Measurements from ENCODE around the gene DHX16. TPM values are rescaled to one million over a fixed set of nuclear protein-coding genes. Genes with fewer than 3 reads are reported as not detected.

The DHX16 gene
- total RNA-seq, 1 experiment from 2014 or later, result 43.2 TPM

- DNase-seq (ENCODE audit: low spot score), result no peak
Observed at GRCh38 chr6:30696432-30696831, 23.6 kb upstream of the DHX16 start.

- peak; percentile 44 for DNase-seq (ENCODE audit: low spot score)
Observed at GRCh38 chr6:30691208-30691847, 18.5 kb upstream of the DHX16 start.

GRCh38 chr6:30690403-30691207 lies 17.8 kb upstream of the DHX16 start, which contains the start of gene NRM:
TSS of gene NRM (minus strand) at chr6:30690984. CDS start at chr6:30690974, 10 bp downstream.
- peak; percentile 88 for DNase-seq (ENCODE audit: low spot score)

DNA sequence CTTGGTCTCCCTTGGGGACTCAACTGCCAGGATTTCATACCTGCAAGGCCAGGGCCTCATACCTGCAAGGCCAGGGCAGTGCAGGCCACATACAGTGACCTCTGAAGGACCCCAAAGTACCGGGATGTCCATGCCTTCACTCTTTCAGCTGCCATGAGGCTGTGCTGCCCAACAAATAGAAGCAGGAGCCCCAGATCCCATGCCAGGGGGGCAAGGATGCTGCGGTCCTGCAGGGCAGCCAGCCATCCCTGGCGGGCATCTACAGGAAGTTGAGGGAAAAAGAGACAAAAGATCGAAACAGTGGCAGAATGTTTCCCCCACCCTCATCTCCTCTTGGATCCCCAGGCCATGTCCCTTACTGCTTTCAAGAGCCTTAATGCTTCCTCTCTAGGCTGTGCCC lies 17.2 kb upstream of the DHX16 start:
- no peak for DNase-seq (ENCODE audit: low spot score)

- no peak for DNase-seq (ENCODE audit: low spot score)
Observed at GRCh38 chr6:30689022-30689865, 16.4 kb upstream of the DHX16 start.

DNA sequence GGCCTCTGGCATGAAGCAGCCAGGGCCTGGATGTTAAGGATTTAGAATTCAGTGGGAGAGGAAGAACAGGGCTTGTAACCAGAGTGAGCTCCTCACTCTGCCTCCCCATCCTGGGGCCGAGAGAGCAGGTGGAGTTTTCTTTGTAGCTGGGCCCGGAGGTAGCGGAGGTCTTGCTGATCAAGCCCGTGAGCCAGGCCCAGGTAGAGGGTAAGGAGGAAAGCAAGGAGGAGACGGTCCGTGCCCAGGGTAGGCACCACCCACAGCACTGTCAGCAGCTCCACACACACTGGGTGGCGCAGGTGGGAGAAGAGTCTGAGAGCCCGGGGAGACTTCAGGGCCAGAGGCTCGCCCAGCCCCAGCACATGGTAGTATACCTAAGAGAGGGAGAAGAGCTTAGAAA lies 15.8 kb upstream of the DHX16 start:
- DNase-seq (ENCODE audit: low spot score), result no peak

GRCh38 chr6:30687659-30688431 lies 15.0 kb upstream of the DHX16 start:
- DNase-seq (ENCODE audit: low spot score), result no peak

- peak; percentile 66 for DNase-seq (ENCODE audit: low spot score)
Observed at GRCh38 chr6:30686908-30687658, 14.3 kb upstream of the DHX16 start.

DNA sequence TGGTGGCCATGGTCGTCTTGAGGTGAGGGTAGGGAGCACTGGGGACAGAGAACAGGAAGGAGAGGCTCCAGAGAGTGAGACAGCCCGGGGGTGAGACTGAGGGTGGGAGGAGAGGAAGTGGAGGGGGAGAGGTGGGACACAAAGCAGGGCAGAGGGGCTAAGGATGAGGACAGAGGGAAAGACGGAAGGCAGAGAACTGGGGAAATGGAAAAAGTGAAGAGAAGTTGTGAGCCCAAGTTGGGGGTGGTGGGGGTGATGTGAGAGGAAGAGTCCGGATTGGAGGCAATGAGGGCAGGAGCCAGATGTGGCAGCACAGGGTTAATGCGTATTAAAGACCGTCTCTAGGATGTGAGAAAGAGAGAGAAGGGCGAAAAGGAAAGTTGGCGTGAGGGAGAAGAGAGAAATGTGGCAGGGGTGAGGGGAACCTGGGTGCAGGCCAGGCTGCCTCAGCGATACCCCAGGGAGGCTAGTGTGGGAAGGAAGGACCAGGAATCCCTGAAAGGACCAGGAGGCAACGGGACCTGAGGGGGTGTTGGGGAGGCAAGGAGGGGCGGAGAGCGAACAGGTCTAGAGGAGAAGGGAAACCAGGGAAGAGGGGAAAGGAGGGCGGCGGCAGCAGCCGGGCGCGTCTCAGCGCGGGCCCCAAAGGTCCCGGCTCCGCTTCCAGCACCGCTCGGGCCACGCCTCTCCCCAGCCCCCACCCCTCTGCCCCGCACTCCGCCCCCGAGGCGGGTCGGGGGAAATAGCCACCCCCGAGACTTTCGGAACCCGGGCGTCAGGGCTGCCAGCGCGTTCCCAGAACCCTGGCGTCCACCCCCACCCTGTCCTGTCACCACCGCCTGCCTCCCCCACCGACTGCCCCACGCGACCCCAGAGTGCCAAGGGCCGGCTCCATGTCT lies 13.5 kb upstream of the DHX16 start, which contains the start of gene PPP1R18:
Gene PPP1R18 (minus strand): TSS at position 637 of the 899 bp plus-strand sequence. CDS start 627 bp downstream, at position 10.
- no peak for DNase-seq (ENCODE audit: low spot score)

DNA sequence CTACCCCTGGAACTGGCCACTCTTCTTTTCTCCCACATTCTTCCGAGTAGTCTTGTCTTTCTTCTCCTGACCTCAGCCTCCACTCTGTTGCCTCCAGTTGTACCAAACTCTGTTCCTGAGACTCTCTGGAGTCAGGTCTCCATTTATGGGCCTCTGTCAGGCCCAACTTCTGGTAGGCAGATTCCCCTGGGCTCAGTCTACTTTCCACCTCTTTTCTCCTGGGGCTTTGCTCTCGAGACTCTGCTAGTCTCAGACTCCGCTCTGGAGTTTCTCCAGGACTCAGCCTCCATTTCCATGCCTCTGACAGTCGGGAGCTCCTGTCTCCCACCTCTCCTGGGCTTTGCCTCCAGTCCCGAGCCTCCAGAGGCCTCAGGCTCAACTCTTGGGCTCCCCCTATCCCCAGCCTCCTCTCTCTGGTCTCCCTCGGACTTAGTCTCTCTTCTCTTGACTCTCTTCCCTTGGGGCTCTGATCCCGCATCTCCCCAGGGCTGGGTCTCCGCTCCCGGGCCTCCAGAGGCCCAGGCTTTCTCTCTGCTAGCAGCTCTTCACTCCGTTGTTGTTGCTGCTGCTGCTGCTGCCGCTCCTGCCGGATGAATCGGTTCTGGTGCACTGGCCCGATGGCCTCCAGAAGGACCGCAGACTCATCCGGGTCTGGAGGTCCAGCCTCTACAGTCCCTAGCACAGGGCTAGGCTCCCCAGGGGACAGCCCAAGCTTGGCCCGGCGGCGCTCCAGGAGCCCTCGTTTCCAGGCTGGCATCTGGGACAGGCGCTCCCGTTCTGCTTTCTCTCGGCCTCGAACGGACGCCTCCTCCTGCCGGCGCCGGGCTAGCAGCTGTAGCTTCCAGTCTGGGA lies 12.6 kb upstream of the DHX16 start:
- no peak for DNase-seq (ENCODE audit: low spot score)

GRCh38 chr6:30684386-30685156 lies 11.8 kb upstream of the DHX16 start:
- no peak for DNase-seq (ENCODE audit: low spot score)

DNA sequence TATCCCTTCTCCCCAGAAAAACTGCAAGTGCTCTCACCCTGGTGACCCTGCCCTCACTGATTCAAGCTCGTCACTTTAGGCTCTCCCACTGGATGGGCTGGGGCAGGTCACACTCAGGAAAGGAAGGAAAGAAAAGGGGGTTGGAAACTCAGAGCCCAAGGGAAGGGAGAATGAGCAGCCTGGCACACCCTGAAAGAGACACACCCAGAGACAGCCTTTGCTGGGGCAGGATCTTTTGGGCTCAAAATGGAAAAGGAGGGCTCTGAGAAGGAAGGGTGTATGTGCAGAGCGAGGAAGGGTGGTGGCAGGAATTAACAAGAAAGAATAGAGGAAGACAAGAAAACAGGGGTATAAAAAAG lies 11.2 kb upstream of the DHX16 start:
- no peak for DNase-seq (ENCODE audit: low spot score)

DNA sequence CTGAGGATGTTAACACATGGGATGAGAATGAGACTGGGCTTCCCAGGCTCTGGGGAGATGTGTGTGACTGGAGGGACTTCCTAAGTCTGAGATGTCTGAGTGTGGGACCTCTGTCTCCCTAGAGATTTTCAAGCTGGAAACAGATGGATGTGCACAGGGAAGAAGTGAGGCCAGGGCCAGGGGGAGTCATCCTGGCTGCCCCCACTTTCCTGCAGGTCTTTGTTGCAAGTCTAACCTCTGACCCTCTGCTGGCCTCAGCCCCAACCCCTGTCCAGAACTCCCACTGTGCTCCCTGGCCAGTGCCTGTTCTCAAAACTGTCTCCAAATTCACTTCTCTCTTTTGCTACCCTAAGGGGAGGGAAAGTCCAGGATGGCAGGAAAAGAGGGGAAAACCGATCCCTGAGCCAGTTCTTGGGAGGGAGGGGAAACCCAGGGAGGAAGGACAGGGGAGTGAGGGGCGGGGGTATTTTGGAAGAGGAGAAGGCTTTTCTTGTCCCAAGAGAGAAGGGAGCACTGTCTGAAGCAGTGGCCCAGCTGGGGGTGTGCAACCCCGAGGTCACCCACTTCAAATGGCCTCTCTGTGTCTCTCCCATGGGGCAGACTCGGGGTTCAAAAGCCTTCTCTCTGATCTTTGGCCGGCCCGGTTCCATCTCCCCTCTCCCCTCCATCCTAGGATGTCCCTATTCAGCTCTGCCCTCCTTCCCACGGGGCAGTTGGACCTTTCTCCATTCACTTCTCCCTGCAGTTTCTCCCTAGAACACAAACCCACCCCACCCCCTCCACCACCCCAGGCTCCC lies 10.6 kb upstream of the DHX16 start:
- no peak for DNase-seq (ENCODE audit: low spot score)

DNA sequence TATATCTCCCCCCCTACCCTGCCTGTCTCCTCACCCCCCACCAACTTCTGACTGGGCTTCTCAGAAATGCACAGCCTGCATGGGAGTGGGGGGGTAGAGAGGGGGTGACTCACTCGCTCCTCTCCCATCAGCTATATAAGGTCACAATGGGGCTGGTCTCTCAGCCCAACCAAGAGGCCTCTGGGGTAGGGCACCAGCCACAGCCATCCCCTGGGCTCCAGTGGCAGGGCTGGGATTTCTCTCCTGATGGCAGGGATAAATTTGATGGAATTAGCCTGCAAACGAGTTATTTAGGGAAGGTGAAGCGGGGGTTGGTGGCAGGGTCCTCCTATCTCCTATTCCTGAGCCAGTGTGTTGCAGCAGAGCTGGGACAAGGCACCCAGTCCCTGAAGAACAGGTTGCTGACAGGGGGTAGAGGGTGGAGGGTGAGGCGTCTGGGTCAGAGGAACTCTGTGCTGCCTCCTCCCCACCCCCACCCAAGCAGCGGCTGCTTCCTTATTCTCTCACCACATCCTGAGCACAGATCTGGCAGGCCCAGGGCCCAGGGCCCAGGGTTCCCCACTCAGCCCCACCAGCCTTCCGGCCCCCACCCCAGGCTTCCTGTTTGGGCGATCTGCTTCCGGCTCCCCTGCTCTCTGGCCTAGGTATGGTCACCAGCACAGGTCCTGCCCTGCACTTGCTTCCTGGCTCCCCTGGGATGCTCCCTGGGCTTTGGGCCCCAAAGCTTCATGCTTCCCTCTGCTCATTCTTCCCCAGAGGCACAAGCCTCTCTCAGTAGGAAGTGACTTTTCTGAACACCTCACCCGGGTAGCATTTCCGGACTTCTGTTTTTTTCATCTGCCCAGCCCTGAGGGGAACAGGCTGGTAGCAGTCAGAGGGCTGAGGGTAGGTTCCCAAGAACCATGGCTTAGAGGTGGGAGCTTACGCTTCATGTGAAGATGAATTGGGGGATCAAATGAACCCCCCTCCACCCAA lies 9.6 kb upstream of the DHX16 start:
- DNase-seq (ENCODE audit: low spot score), result peak; percentile 73

DNA sequence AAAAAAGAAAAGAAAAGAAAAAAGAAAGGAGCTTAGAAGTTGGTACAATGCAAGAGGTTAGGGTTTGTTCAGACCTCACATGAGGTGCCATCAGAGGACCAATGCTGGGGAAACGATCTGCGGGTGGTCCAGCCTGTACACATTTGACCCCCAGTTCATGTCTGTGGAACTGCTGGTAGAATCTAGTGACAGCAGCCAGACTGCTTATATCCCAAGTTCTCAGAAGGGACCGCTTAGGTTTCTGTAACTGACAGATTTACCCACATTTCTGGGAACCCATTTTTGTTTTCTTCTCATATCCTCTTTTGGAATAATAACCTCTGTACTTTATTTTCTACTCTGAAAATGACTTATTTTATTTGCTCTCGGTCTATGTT lies 8.9 kb upstream of the DHX16 start:
- no peak for DNase-seq (ENCODE audit: low spot score)

Data from HT-29 (cell line).